ENCODE results near the gene SLC12A5.

DNA sequence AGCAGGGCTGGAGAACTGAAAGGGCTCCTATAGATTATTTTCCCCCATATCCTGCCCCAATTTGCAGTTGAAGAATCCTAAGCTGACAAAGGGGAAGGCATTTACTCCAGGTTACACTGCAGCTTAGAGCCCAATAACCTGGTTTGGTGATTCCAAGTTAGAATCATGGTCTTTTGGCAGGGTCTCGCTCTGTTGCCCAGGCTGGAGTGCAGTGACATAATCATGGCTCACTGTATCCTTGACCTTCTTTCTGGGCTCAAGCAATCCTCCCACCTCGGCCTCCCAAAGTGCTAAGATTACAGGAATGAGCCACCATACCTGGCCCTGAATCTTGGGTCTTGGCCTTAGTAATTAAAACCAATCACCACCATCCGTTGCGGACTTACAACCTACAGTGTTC lies 21.3 kb upstream of the SLC12A5 start:
- TF ChIP-seq, protein P1, sequence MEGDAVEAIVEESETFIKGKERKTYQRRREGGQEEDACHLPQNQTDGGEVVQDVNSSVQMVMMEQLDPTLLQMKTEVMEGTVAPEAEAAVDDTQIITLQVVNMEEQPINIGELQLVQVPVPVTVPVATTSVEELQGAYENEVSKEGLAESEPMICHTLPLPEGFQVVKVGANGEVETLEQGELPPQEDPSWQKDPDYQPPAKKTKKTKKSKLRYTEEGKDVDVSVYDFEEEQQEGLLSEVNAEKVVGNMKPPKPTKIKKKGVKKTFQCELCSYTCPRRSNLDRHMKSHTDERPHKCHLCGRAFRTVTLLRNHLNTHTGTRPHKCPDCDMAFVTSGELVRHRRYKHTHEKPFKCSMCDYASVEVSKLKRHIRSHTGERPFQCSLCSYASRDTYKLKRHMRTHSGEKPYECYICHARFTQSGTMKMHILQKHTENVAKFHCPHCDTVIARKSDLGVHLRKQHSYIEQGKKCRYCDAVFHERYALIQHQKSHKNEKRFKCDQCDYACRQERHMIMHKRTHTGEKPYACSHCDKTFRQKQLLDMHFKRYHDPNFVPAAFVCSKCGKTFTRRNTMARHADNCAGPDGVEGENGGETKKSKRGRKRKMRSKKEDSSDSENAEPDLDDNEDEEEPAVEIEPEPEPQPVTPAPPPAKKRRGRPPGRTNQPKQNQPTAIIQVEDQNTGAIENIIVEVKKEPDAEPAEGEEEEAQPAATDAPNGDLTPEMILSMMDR (IDR thresholded peaks at IDR 0.05; ENCODE audit: low read length) = no peak
- TF ChIP-seq EZH2 (optimal IDR thresholded peaks at IDR 0.05; ENCODE audit: low read depth, low read length) (no peak), EZH2phosphoT487 (IDR thresholded peaks at IDR 0.05; ENCODE audit: low read length) (no peak)
